NCI-H1930 (cell line): Measurements from ENCODE around the gene KLF8.

ENCODE experiments used
- DNase-seq, 2 experiments: peaks; one replicate each; lab custom pipeline; 2025; lab: John Stamatoyannopoulos, UW

KLF8 gene

DNA sequence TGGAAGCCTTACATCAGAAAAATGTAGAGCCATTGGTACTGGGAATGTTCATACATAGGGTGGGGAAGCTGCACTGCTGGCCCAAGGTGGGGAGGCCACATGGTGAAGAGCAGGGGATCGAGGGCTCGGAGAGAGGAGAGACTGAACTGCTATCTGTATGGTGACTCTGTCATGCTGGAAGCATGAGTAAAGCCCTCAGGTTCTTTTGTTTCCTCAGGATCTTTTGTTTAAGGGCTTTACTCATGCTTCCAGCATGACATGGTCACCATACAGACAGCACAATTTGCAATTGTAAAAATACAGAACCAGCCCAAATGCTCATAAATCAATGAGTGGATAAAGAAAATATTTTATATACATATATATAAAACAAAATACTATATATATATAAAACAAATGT, 78.4 kb downstream of the KLF8 start:
- no peak for DNase-seq

DNA sequence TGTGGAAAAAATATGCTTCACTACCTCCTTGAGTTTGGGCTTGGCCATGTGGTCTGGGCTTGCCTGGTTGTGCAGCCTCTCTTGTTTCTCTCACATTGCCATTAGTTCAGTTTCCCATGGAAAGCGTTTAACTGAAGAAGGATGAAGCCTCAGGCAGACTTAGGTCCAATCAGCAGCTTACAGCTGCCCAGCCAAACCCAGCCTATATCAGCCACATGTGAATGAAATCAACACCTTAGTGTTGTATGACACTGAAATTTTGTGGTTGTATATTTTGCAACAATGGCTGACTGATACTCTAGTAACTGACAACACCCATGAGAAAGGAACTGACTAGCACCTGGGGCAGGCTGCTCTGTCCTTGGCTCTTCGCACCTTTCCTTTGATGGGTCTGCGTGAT, 81.2 kb downstream of the KLF8 start:
- no peak for DNase-seq

- no peak for DNase-seq
Observed at GRCh38 chrX:56314334-56314733, 82.2 kb downstream of the KLF8 start.

DNA sequence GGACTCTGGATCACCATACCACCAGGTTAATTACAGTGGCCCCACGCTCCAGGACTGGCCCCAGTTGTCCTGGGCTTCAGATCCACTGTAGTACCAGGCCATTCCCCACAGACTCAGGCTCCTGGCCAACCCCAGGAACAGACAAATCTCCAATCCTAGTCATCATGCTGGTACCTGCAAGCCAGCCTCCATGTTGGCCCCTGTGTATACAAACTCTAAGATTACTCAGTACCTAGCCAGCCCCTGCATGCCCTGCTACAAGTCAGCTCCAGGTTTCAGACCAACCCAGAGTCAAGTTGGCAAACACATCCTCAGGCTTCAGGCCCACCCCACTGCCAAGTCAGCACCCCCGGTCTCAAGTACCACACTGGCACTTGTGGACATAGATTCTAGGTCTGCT, 85.9 kb downstream of the KLF8 start:
- DNase-seq: no peak

GRCh38 chrX:56319165-56319564, 87.0 kb downstream of the KLF8 start:
- DNase-seq: no peak
